HG03097 (cell line): ENCODE data around the gene DUSP11.
"Not testable (repeated sequence)": the region's sequence is repeated elsewhere in the genome, so short reads cannot be mapped to it uniquely, and the experiment has no call there.

Experiments used
- ATAC-seq: cut with Tn5 transposase; IDR thresholded peaks from one replicate; pipeline ENCODE4 v1.9.1; 2021; ENCODE audit not compliant: unreplicated experiment, low FRiP score

The DUSP11 gene

DNA sequence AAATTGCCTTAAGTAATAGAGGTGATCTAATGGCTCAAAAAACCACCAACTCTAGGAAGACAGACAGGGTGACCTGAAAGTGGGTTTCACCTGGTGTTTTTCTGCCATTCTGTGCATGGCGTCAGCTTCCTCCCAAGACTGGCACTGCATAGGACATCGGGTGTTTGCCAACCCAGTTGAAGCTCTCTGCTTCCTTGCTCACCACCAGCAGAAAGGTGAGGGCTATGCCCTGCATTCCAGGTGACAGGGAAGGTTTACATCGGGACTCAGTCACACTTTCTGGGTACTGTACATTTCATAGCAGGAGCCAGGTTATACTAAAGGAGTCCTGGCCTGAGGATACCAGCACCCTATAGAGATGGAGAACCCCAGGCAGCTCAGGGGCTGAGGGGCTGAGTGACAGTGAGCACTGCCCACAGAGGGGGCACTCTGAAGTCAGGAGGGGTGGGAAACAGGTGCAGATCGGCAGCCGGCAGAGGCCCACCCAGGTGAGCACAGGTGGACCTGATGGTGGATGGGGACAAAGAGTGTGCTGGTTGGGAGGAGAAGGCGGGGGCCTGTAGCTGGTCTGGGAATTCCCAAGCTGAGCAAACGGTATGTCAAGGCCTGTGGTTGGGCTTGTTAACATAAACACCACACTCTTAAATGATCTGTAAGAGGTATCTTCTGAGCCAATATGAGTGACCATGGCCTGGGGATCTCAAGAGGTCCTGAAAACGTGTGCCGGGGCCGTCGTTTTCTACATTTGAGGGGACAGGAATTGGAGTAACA is 60.9 kb downstream of the DUSP11 start:
- ATAC-seq, result no peak

DNA sequence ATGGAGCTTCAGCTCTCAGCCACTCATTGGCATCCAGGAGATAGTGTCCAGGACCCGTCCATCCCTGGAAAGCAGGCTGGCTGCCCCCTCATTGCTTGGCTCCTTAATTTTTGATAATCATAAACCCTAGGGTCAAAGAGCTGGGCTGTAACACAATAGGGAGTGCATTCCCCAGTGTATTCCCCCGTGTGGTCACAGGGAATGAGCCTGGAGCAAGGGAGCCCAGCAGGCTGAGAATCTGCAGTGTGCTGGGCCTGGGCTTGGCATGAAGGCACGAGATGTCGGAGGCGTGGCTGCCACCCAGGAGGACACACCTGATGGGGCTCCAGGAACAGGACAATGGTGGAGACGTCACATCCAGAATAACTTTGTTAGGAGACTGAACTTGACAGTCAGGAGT is 61.5 kb downstream of the DUSP11 start:
- no peak for ATAC-seq

DNA sequence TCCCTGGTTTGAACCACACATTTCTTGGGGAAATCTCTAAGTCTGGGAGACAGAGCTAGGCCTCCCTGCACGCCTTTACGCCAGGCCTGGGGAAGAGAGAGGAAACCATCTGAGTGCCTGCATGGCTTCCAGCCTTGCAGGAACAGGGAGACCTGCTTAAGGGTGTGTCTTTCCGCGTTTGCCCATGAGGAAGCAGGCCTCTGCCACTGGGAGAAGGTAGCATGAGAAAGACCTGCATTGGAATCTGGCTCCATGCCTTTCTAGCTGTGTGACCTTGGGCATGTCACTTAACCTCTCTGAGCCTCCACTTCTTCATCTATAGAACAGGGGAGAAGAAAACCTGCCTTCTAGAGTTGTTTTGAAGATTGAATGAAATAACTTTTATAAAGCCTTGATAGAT is 62.2 kb downstream of the DUSP11 start:
- ATAC-seq, result not testable (repeated sequence)

DNA sequence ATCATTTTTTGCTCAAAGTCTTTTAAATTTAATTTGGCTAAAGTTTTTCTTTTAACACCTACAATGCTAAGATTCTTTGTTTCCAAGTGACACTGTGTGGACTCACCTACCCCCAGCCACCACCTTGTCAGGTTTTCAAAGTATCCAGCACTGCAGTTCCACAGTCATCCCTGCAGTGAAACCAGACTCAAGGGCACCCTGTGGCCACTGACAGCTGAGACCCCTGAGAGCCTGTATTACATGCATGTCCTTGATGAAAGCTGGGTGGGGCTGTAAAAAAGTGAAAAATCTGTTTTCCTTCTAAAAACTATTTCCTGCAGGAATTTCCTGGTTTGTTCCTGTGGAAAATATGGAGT is 62.7 kb downstream of the DUSP11 start:
- ATAC-seq, result no peak

DNA sequence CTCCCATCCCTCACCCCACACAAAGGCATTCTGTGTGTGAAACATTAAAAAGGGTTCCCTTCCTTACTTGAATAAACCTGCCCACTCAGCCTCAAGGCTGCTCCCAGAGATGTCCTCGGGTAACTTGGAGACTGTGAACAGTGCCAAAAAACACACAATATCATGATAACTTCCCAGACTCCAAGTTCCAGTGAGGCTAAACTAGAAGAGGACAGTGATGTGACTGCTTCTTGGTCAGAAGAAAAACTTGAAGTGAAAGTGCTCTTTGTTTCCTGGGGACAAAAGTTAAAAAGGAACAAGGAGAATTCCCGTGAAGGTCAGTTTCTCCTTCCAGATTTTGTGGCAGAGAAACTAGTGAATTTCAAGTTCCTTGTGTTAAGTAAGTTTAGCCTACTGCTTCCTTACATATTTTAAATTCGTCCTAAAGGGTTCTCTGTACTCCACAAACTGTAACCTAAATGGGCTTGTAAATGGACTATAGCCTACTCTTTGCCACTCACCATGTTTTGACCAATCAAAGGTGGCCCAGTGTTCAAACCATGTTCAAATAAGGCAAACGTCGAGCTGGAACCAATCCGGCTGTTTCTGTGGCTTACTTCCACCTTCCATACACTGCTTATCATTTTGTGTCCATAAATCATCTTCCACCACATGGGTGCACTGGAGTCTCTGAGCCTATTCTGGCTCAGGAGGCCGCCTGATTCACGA is 63.2 kb downstream of the DUSP11 start:
- ATAC-seq, result no peak

DNA sequence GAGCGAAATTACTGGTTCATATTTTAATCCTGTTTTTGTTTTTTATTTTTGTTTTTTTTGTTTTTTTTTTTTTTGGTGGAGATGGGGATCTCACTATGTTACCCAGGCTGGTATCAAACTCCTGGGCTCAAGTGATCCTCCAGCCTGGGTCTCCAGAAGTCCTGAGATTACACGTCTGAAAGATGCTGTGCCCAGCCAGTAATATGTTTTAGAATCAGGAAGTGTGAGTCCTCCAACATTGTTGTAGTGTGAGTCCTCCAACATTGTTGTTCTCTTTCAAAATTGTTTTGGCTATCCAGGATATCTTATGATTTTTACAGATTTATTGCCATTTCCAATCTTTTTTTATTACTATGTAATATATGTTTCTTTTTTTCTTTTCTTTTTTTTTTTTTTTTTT is 65.8 kb downstream of the DUSP11 start:
- no peak for ATAC-seq
